ENCODE results near the gene IL21. TPM values are rescaled to one million over a fixed set of nuclear protein-coding genes. Genes with fewer than 3 reads are reported as not detected.

The IL21 gene
- total RNA-seq: 100 to 1,000 TPM in 1 of 3 donors, 10 to 100 TPM in 2; 35.0 to 109 (median 42.8) TPM

- Mint-ChIP-seq H3K36me3 (ENCODE audit: insufficient read depth) (peaks cover 14% of the 10 kb centered on the region), H3K4me1 (ENCODE audit: low read depth) (peaks cover 55% of the 10 kb centered on the region), H3K9me3 (no peaks in the 10 kb centered on the region), H3K4me3 (peak within 1 kb of the TSS; percentile 79), H3K27me3 (ENCODE audit: low read depth) (no peaks in the 10 kb centered on the region)
- no peak for DNase-seq
- peak; percentile 38 to 39 for ATAC-seq
Measured at GRCh38 chr4:122621016-122621507, at the start of gene IL21. Gene IL21, minus strand, starts transcription at chr4:122621066. Its CDS starts 55 bp downstream, at chr4:122621011.

- DNase-seq (no peak), ATAC-seq (no peak)
- Mint-ChIP-seq H3K36me3 (ENCODE audit: insufficient read depth) (no peaks in the 10 kb centered on the region), H3K4me3 (no peak overlapping the region), H3K27me3 (ENCODE audit: low read depth) (no peaks in the 10 kb centered on the region), H3K9me3 (no peaks in the 10 kb centered on the region), H3K4me1 (ENCODE audit: low read depth) (peaks cover 51% of the 10 kb centered on the region)
Measured at GRCh38 chr4:122669911-122670738, 49.3 kb upstream of the IL21 start.

GRCh38 chr4:122668241-122668640, 47.4 kb upstream of the IL21 start:
- ATAC-seq (no peak), DNase-seq (no peak)
- H3K27me3 Mint-ChIP-seq (ENCODE audit: low read depth): no peaks in the 10 kb centered on the region
- H3K9me3 Mint-ChIP-seq: no peaks in the 10 kb centered on the region
- no peak overlapping the region for H3K4me3 Mint-ChIP-seq
- H3K36me3 Mint-ChIP-seq (ENCODE audit: insufficient read depth): no peaks in the 10 kb centered on the region
- H3K4me1 Mint-ChIP-seq (ENCODE audit: low read depth): peaks cover 58% of the 10 kb centered on the region

- Mint-ChIP-seq H3K4me1 (ENCODE audit: low read depth) (peaks cover 61% of the 10 kb centered on the region), H3K4me3 (peak overlapping the region; percentile 58), H3K27me3 (ENCODE audit: low read depth) (no peaks in the 10 kb centered on the region), H3K36me3 (ENCODE audit: insufficient read depth) (no peaks in the 10 kb centered on the region), H3K9me3 (no peaks in the 10 kb centered on the region)
- ATAC-seq (peak; percentile 59 to 67), DNase-seq (no peak)
Measured at GRCh38 chr4:122666527-122667245, 45.8 kb upstream of the IL21 start.

- Mint-ChIP-seq H3K36me3 (ENCODE audit: insufficient read depth) (no peaks in the 10 kb centered on the region), H3K9me3 (no peaks in the 10 kb centered on the region), H3K27me3 (ENCODE audit: low read depth) (peaks cover 2% of the 10 kb centered on the region), H3K4me3 (no peak overlapping the region), H3K4me1 (ENCODE audit: low read depth) (peaks cover 68% of the 10 kb centered on the region)
- DNase-seq (no peak), ATAC-seq (no peak)
Measured at GRCh38 chr4:122665161-122665929, 44.5 kb upstream of the IL21 start.

GRCh38 chr4:122663814-122664610, 43.1 kb upstream of the IL21 start:
- Mint-ChIP-seq H3K9me3 (no peaks in the 10 kb centered on the region), H3K4me1 (ENCODE audit: low read depth) (peaks cover 68% of the 10 kb centered on the region), H3K36me3 (ENCODE audit: insufficient read depth) (no peaks in the 10 kb centered on the region), H3K27me3 (ENCODE audit: low read depth) (peaks cover 2% of the 10 kb centered on the region), H3K4me3 (peak overlapping the region; percentile 71)
- peak; percentile 54 to 78 for ATAC-seq
- no peak for DNase-seq

- H3K36me3 Mint-ChIP-seq (ENCODE audit: insufficient read depth): no peaks in the 10 kb centered on the region
- no peaks in the 10 kb centered on the region for H3K9me3 Mint-ChIP-seq
- peak overlapping the region; percentile 3 for H3K4me3 Mint-ChIP-seq
Measured at GRCh38 chr4:122663291-122663690, 42.4 kb upstream of the IL21 start.

GRCh38 chr4:122662701-122663100, 41.8 kb upstream of the IL21 start:
- ATAC-seq: no peak
- Mint-ChIP-seq H3K4me1 (ENCODE audit: low read depth) (peaks cover 68% of the 10 kb centered on the region), H3K4me3 (no peak overlapping the region)

More at GRCh38 chr4:122663291-122663690, 42.4 kb upstream of the IL21 start:
- peaks cover 2% of the 10 kb centered on the region for H3K27me3 Mint-ChIP-seq (ENCODE audit: low read depth)
- peaks cover 67% of the 10 kb centered on the region for H3K4me1 Mint-ChIP-seq (ENCODE audit: low read depth)
- ATAC-seq (no peak), DNase-seq (no peak)

GRCh38 chr4:122661176-122662160, 40.6 kb upstream of the IL21 start:
- DNase-seq (no peak), ATAC-seq (no peak)
- no peaks in the 10 kb centered on the region for H3K36me3 Mint-ChIP-seq (ENCODE audit: insufficient read depth)
- H3K27me3 Mint-ChIP-seq (ENCODE audit: low read depth): peaks cover 2% of the 10 kb centered on the region
- peaks cover 62% of the 10 kb centered on the region for H3K4me1 Mint-ChIP-seq (ENCODE audit: low read depth)
- H3K9me3 Mint-ChIP-seq: peaks cover 3% of the 10 kb centered on the region
- no peak overlapping the region for H3K4me3 Mint-ChIP-seq

More at GRCh38 chr4:122662701-122663100, 41.8 kb upstream of the IL21 start:
- Mint-ChIP-seq H3K27me3 (ENCODE audit: low read depth) (peaks cover 2% of the 10 kb centered on the region), H3K36me3 (ENCODE audit: insufficient read depth) (no peaks in the 10 kb centered on the region), H3K9me3 (no peaks in the 10 kb centered on the region)
- no peak for DNase-seq

GRCh38 chr4:122658818-122659295, 38.0 kb upstream of the IL21 start:
- peaks cover 39% of the 10 kb centered on the region for H3K4me1 Mint-ChIP-seq (ENCODE audit: low read depth)
- ATAC-seq: peak; percentile 87
- peaks cover 3% of the 10 kb centered on the region for H3K9me3 Mint-ChIP-seq
- H3K4me3 Mint-ChIP-seq: peak overlapping the region; percentile 27
- no peak for DNase-seq
- H3K27me3 Mint-ChIP-seq (ENCODE audit: low read depth): peaks cover 2% of the 10 kb centered on the region
- no peaks in the 10 kb centered on the region for H3K36me3 Mint-ChIP-seq (ENCODE audit: insufficient read depth)

GRCh38 chr4:122658377-122658776, 37.5 kb upstream of the IL21 start:
- Mint-ChIP-seq H3K4me1 (ENCODE audit: low read depth) (peaks cover 36% of the 10 kb centered on the region), H3K4me3 (peak overlapping the region; percentile 11), H3K27me3 (ENCODE audit: low read depth) (peaks cover 2% of the 10 kb centered on the region), H3K36me3 (ENCODE audit: insufficient read depth) (no peaks in the 10 kb centered on the region), H3K9me3 (peaks cover 3% of the 10 kb centered on the region)
- DNase-seq (no peak), ATAC-seq (peak; percentile 51 to 63)

GRCh38 chr4:122657553-122657952, 36.7 kb upstream of the IL21 start:
- peaks cover 2% of the 10 kb centered on the region for H3K27me3 Mint-ChIP-seq (ENCODE audit: low read depth)
- DNase-seq (no peak), ATAC-seq (no peak)
- peaks cover 3% of the 10 kb centered on the region for H3K9me3 Mint-ChIP-seq
- no peak overlapping the region for H3K4me3 Mint-ChIP-seq
- H3K4me1 Mint-ChIP-seq (ENCODE audit: low read depth): peaks cover 30% of the 10 kb centered on the region
- H3K36me3 Mint-ChIP-seq (ENCODE audit: insufficient read depth): no peaks in the 10 kb centered on the region
